B cell (primary cell): Measurements from ENCODE around the gene BCL2L1. TPM values are rescaled to one million over a fixed set of nuclear protein-coding genes. Genes with fewer than 3 reads are reported as not detected.

Source experiments
- ATAC-seq: fragments of 200-7000 bp; cut with Tn5 transposase; one replicate; pipeline ENCODE4 v1.10.0; 2021; ENCODE audit warnings: low read depth, mild to moderate bottlenecking, moderate number of reproducible peaks, moderate library complexity
- CTCF ChIA-PET: fragments of 350-600 bp; sonication (Branson Sonifier 250); formaldehyde crosslinking; loops from one replicate; lab custom pipeline; 2021; ENCODE audit warnings: antibody characterized with exemption, inconsistent platforms; lab: Charles Lee
- POLR2A ChIA-PET: fragments of 350-600 bp; sonication (Branson Sonifier 250); formaldehyde crosslinking; loops from one replicate; lab custom pipeline; 2021; ENCODE audit warnings: antibody characterized with exemption; lab: Charles Lee
- DNase-seq: peaks from one replicate; pipeline ENCODE4 v3.0.0; 2013
- H2AFZ ChIP-seq: 2 replicates; pipeline ENCODE4 v1.6.1; 2012; ENCODE audit warnings: mild to moderate bottlenecking, low read depth, low read length; ENCODE audit not compliant: insufficient read depth, poor library complexity, severe bottlenecking
- H3K27ac ChIP-seq, 2 donors: 1 replicate in 1 of 2; 2 replicates in 1 of 2; pipeline ENCODE4 v1.5.1; 2012 to 2013; ENCODE audit warnings: low read length in 2 of 2, mild to moderate bottlenecking in 2 of 2, moderate library complexity in 1 of 2
- H3K27me3 ChIP-seq, 4 experiments: fragments of 200-600 bp in 1 of 4; sonication (generic) in 1 of 4; replicated peaks in 1 of 4; 1 replicate in 2 of 4; 2 replicates in 2 of 4; pipeline versions ENCODE4 v1.6.1 to v1.7.0; 2013 to 2016; ENCODE audit warnings: low read length in 3 of 4, mild to moderate bottlenecking in 2 of 4, mixed read lengths in 1 of 4, moderate library complexity in 1 of 4; ENCODE audit not compliant: insufficient read depth in 4 of 4, control insufficient read depth in 3 of 4; ENCODE audit errors: control extremely low read depth in 1 of 4
- H3K36me3 ChIP-seq, 2 experiments: replicated peaks in 1 of 2; 1 replicate in 1 of 2; 2 replicates in 1 of 2; pipeline versions ENCODE4 v1.6.1 to v1.7.1; 2013; ENCODE audit warnings: low read length in 1 of 2; ENCODE audit not compliant: insufficient read depth in 2 of 2, control insufficient read depth in 1 of 2; ENCODE audit errors: control extremely low read depth in 1 of 2, extremely low read depth in 1 of 2
- H3K4me1 ChIP-seq, 2 donors: fragments of 200-600 bp in 1 of 2; sonication (generic) in 1 of 2; 1 replicate in 1 of 2; 2 replicates in 1 of 2; pipeline versions ENCODE4 v1.5.1 to v1.6.1; 2013 to 2017; ENCODE audit warnings: low read length in 2 of 2; ENCODE audit not compliant: control insufficient read depth in 2 of 2, insufficient read depth in 2 of 2
- H3K4me2 ChIP-seq: replicated peaks from 2 replicates; pipeline ENCODE3; 2012; ENCODE audit warnings: mild to moderate bottlenecking, low read depth, low read length; ENCODE audit not compliant: poor library complexity, severe bottlenecking
- H3K4me3 ChIP-seq, 5 experiments: fragments of 200-600 bp in 1 of 5; sonication (generic) in 1 of 5; 1 replicate in 3 of 5; 2 replicates in 2 of 5; pipeline versions ENCODE4 v1.5.1 to v1.7.0; 2011 to 2016; ENCODE audit warnings: low read length in 4 of 5, mild to moderate bottlenecking in 4 of 5, low read depth in 2 of 5, control low read depth in 1 of 5, moderate library complexity in 1 of 5; ENCODE audit not compliant: insufficient read depth in 1 of 5; ENCODE audit errors: control extremely low read depth in 1 of 5, extremely low read depth in 1 of 5
- H3K79me2 ChIP-seq: fragments of 200-600 bp; sonication (generic); one replicate; pipeline ENCODE4 v1.6.0; 2016; ENCODE audit warnings: low read length; ENCODE audit not compliant: control insufficient read depth, insufficient read depth
- H3K9ac ChIP-seq: fragments of 200-600 bp; sonication (generic); 2 replicates; pipeline ENCODE4 v1.6.1; 2017; ENCODE audit warnings: mild to moderate bottlenecking, low read length, moderate library complexity
- H3K9me3 ChIP-seq, 3 donors: one replicate each; pipeline versions ENCODE4 v1.6.1 to v1.7.1; 2013; ENCODE audit warnings: low read length in 2 of 3; ENCODE audit not compliant: control insufficient read depth in 2 of 3, insufficient read depth in 1 of 3; ENCODE audit errors: control extremely low read depth in 1 of 3
- H4K20me1 ChIP-seq: 2 replicates; pipeline ENCODE4 v1.6.0; 2012; ENCODE audit warnings: mild to moderate bottlenecking, low read length; ENCODE audit not compliant: insufficient read depth, control insufficient read depth, poor library complexity, severe bottlenecking
- H3K27ac Mint-ChIP-seq: one replicate; pipeline ENCODE4 v1.8.0; 2021; ENCODE audit warnings: mixed read lengths
- H3K27me3 Mint-ChIP-seq: one replicate; pipeline ENCODE4 v1.8.0; 2021; ENCODE audit warnings: mixed read lengths
- H3K4me1 Mint-ChIP-seq: one replicate; pipeline ENCODE4 v1.8.0; 2021; ENCODE audit warnings: mixed read lengths
- H3K4me3 Mint-ChIP-seq: one replicate; pipeline ENCODE4 v1.8.0; 2021; ENCODE audit warnings: mixed read lengths
- H3K9me3 Mint-ChIP-seq: one replicate; pipeline ENCODE4 v1.8.0; 2022; ENCODE audit warnings: mixed read lengths; ENCODE audit not compliant: insufficient read depth
- CTCF ChIP-seq: fragments of 200-600 bp; IDR thresholded peaks from one replicate; pipeline ENCODE4 v1.8.0; 2022; ENCODE audit warnings: antibody characterized with exemption, mild to moderate bottlenecking
- EZH2 ChIP-seq: IDR thresholded peaks from 2 replicates; pipeline ENCODE4 v1.6.1; 2012; ENCODE audit warnings: borderline replicate concordance, low read depth, mild to moderate bottlenecking, moderate library complexity, low read length; ENCODE audit not compliant: insufficient read depth, poor library complexity, severe bottlenecking
- WGBS: methylation state at CpG from one replicate; pipeline ENCODE4 v1.1.5; 2013; ENCODE audit warnings: missing lambda C conversion rate; ENCODE audit not compliant: insufficient coverage; 5-methylcytosine and 5-hydroxymethylcytosine counted together
- intact Hi-C: fragments of 100-400 bp; cut with micrococcal nuclease; formaldehyde crosslinking; loops from one replicate; pipeline ENCODE4 v1.10.0; 2022
- polyA plus RNA-seq: library from polyadenylated mRNA; depleted of rRNA; stranded (reverse); fragments of >200 nt; gene quantifications from 2 replicates; pipeline ENCODE4 v1.2.3, GENCODE V29; 2012
- total RNA-seq, 2 donors: library from RNA; stranded (reverse); fragments of 120-200 nt in 1 of 2; gene quantifications; 1 replicate in 1 of 2; 2 replicates in 1 of 2; pipeline versions ENCODE4 v1.2.3 to v1.2.4, GENCODE V29; 2013 to 2022

The BCL2L1 gene
- total and polyA plus RNA-seq, 2 donors (not counting 1 experiment from before 2014, with no cell fraction given): 10.1 to 33.0 TPM

GRCh38 chr20:31708736-31709534, 13.7 kb downstream of the BCL2L1 start:
- Mint-ChIP-seq H3K9me3 (no peaks in the 10 kb centered on the region), H3K4me1 (peaks cover 20% of the 10 kb centered on the region), H3K27ac (no peak overlapping the region), H3K4me3 (no peak overlapping the region), H3K27me3 (no peaks in the 10 kb centered on the region)
- Histone ChIP-seq H3K9me3 (no peaks in the 10 kb centered on the region), H4K20me1 (no peaks in the 10 kb centered on the region), H3K27ac (no peak overlapping the region), H3K79me2 (peaks cover 68% of the 10 kb centered on the region), H3K9ac (no peak overlapping the region), H3K4me3 (no peak overlapping the region), H3K4me1 (peaks cover 0 to 12% of the 10 kb centered on the region in 2 donors), H3K36me3 (peaks cover 3 to 41% of the 10 kb centered on the region in 2 experiments), H3K27me3 (no peaks in the 10 kb centered on the region), H2AFZ (no peak overlapping the region), H3K4me2 (no peak overlapping the region)
- no peak for DNase-seq
- TF ChIP-seq EZH2 (no peak), CTCF (no peak)
- CTCF ChIA-PET: no interaction called here
- no peak for ATAC-seq
- no CpG with 5 or more reads among the region's 11 CpGs for WGBS
- POLR2A ChIA-PET: no interaction called here
- intact Hi-C loops: no loop called here
